M059J (cell line): ENCODE measurements around the gene NXF1. TPM values are rescaled to one million over a fixed set of nuclear protein-coding genes. Genes with fewer than 3 reads are reported as not detected.

Source experiments
- total RNA-seq: library from RNA; depleted of rRNA; stranded (reverse); fragments of >200 nt; shearing (Covaris generic); gene quantifications from 2 replicates; pipeline ENCODE4 v1.2.3, GENCODE V29; 2014; rRNA removed

The NXF1 gene
- total RNA-seq, 1 experiment from 2014 or later = 23.2 TPM

Other genes starting within 250 kb of the NXF1 start
- gene EEF1G, start 231.5 kb downstream of the NXF1 start, total RNA-seq = 940 and 974 TPM in 2 replicates
- gene TUT1, start 213.9 kb downstream of the NXF1 start, total RNA-seq = 5.2 and 7.6 TPM in 2 replicates
- 104 and 148 TPM in 2 replicates for gene MTA2, start 203.6 kb downstream of the NXF1 start, total RNA-seq
- 10.5 and 21.7 TPM in 2 replicates for gene EML3, start 192.7 kb downstream of the NXF1 start, total RNA-seq
- gene ROM1, start 192.2 kb downstream of the NXF1 start, total RNA-seq = 8.1 and 9.0 TPM in 2 replicates
- gene B3GAT3, start 183.5 kb downstream of the NXF1 start, total RNA-seq = 16.6 and 44.9 TPM in 2 replicates
- 142 and 229 TPM in 2 replicates for gene GANAB, start 158.8 kb downstream of the NXF1 start, total RNA-seq
- 17.1 and 22.1 TPM in 2 replicates for gene INTS5, start 152.1 kb downstream of the NXF1 start, total RNA-seq
- 83.6 and 86.6 TPM in 2 replicates for gene C11orf98, start 140.2 kb downstream of the NXF1 start, total RNA-seq
- gene CSKMT, start 140.1 kb downstream of the NXF1 start, total RNA-seq = 2.0 and 8.7 TPM in 2 replicates
- gene UQCC3, start 133.8 kb downstream of the NXF1 start, total RNA-seq = 9.4 and 12.6 TPM in 2 replicates
- 3.8 and 6.1 TPM in 2 replicates for gene LBHD1, start 133.2 kb downstream of the NXF1 start, total RNA-seq
- gene UBXN1, start 126.4 kb downstream of the NXF1 start, total RNA-seq = 80.6 and 116 TPM in 2 replicates
- gene LRRN4CL, start 115.9 kb downstream of the NXF1 start, total RNA-seq = 0.42 and 1.7 TPM in 2 replicates
- gene BSCL2, start 98.0 kb downstream of the NXF1 start, total RNA-seq = 165 and 183 TPM in 2 replicates
- not detected in 2 replicates for gene GNG3, start 97.8 kb downstream of the NXF1 start, total RNA-seq
- gene HNRNPUL2, start 78.0 kb downstream of the NXF1 start, total RNA-seq = 11.3 and 16.8 TPM in 2 replicates
- gene TTC9C, start 77.0 kb downstream of the NXF1 start, total RNA-seq = 64.6 and 70.6 TPM in 2 replicates
- gene ZBTB3, start 51.3 kb downstream of the NXF1 start, total RNA-seq = 6.4 and 10.2 TPM in 2 replicates
- gene POLR2G, start 43.9 kb downstream of the NXF1 start, total RNA-seq = 178 and 181 TPM in 2 replicates
- gene TAF6L, start 34.0 kb downstream of the NXF1 start, total RNA-seq = 14.5 and 17.3 TPM in 2 replicates
- 82.1 and 138 TPM in 2 replicates for gene TMEM179B, start 18.0 kb downstream of the NXF1 start, total RNA-seq
- gene TMEM223, start 13.4 kb downstream of the NXF1 start, total RNA-seq = 38.7 and 41.7 TPM in 2 replicates
- 57.2 and 57.5 TPM in 2 replicates for gene STX5, start 26.6 kb upstream of the NXF1 start, total RNA-seq
- gene TEX54, start 27.4 kb upstream of the NXF1 start, total RNA-seq = not detected in 2 replicates
- 55.2 and 61.8 TPM in 2 replicates for gene WDR74, start 34.1 kb upstream of the NXF1 start, total RNA-seq
- gene SLC3A2, start 75.5 kb upstream of the NXF1 start, total RNA-seq = 125 and 141 TPM in 2 replicates
- gene CHRM1, start 115.9 kb upstream of the NXF1 start, total RNA-seq = not detected in 2 replicates
- gene SLC22A6, start 179.5 kb upstream of the NXF1 start, total RNA-seq = not detected in 2 replicates
- not detected in 2 replicates for gene SLC22A8, start 210.4 kb upstream of the NXF1 start, total RNA-seq